Measurements from ENCODE around the gene KCNJ9. TPM values are rescaled to one million over a fixed set of nuclear protein-coding genes. Genes with fewer than 3 reads are reported as not detected.

Gene KCNJ9
- total RNA-seq, 1 experiment from 2014 or later: 0.05 TPM

DNA sequence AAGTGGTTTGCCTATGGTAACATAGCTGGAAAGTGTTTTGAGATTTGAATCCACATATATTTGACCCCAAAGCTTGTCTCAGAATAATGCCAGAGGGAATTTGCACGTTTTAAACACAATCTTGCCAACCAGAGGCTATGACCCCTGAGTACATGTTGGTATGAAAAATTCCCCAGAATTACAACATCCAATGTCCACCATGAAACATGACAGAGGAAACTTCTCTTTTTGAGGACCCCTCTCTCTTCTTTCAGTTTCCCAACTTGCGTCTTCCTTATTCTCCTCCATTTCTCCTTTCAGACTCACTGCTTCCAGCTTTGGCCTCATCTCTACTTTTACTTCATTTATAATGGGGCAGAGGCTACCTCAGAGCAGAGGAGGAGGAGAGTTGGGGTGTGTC lies 5.5 kb upstream of the KCNJ9 start:
- no TSS peak for BruUV-seq (replicated peaks)
- H3K36me3 ChIP-seq (ENCODE audit: control insufficient read depth in 1 of 2, insufficient read depth in 2 of 2, low read length in 2 of 2): no peaks in the 10 kb centered on the region
- H3K9ac ChIP-seq (ENCODE audit: low read length): no peak overlapping the region
- ChIA-PET POLR2A (no interaction called here), CTCF (interaction anchor here (1.3 to 2.0 kb wide), 4 partner anchors 9 to 176 kb away, joined by 3 to 5 read pairs (median 4); no protein-coding TSS in a partner anchor), RAD21 (ENCODE audit: low non-redundant PET in 1 of 2, low total read pairs in 2 of 2, uncharacterized antibody in 2 of 2, unreplicated experiment in 2 of 2) (no interaction called here)
- H3K9me2 ChIP-seq (ENCODE audit: insufficient read depth): no peaks in the 10 kb centered on the region
- H2AFZ ChIP-seq (ENCODE audit: low read depth, low read length, poor library complexity, severe bottlenecking): no peak overlapping the region
- DNase-seq (ENCODE audit: low read depth, low spot score) (no peak), ATAC-seq (no peak)
- no peaks in the 10 kb centered on the region for H3K79me2 ChIP-seq (ENCODE audit: insufficient read depth, low read length)
- intact Hi-C loops (cut with micrococcal nuclease): no loop called here
- no peaks in the 10 kb centered on the region for H3K9me3 ChIP-seq (ENCODE audit: control insufficient read depth in 1 of 2, insufficient read depth in 1 of 2, low read depth in 1 of 2, low read length in 2 of 2)
- peaks cover 16% of the 10 kb centered on the region for H3K27me3 ChIP-seq (ENCODE audit: insufficient read depth, low read length)
- TF ChIP-seq TCF7L2 (IDR thresholded peaks at IDR 0.05; ENCODE audit: borderline replicate concordance, extremely low read depth, insufficient read depth, insufficient read length) (no peak), ZBTB33 (IDR thresholded peaks at IDR 0.05; ENCODE audit: extremely low read depth, insufficient replicate concordance, low read length) (no peak), JUND (IDR thresholded peaks at IDR 0.05) (no peak), SIN3A (IDR thresholded peaks at IDR 0.05; ENCODE audit: low read depth) (no peak), MAX (IDR thresholded peaks at IDR 0.05) (no peak), ZFX (IDR thresholded peaks at IDR 0.05) (no peak), SP1 (IDR thresholded peaks at IDR 0.05; ENCODE audit: low read depth) (no peak), FOSL1 (IDR thresholded peaks at IDR 0.05; ENCODE audit: low read depth) (no peak)
- H4K20me1 ChIP-seq (ENCODE audit: insufficient read depth): no peaks in the 10 kb centered on the region
- H3K4me3 ChIP-seq (replicated peaks in 1 of 2; ENCODE audit: low read depth in 1 of 2, low read length in 2 of 2): no peak overlapping the region
- no peak overlapping the region for H3K27ac ChIP-seq (ENCODE audit: low read depth, low read length)
- no peak overlapping the region for H3K4me2 ChIP-seq (ENCODE audit: low read length)
- H3K4me1 ChIP-seq (ENCODE audit: control insufficient read depth in 1 of 2, insufficient read depth in 2 of 2, low read length in 2 of 2): no peaks in the 10 kb centered on the region; a peak in 1 of 4 replicates

DNA sequence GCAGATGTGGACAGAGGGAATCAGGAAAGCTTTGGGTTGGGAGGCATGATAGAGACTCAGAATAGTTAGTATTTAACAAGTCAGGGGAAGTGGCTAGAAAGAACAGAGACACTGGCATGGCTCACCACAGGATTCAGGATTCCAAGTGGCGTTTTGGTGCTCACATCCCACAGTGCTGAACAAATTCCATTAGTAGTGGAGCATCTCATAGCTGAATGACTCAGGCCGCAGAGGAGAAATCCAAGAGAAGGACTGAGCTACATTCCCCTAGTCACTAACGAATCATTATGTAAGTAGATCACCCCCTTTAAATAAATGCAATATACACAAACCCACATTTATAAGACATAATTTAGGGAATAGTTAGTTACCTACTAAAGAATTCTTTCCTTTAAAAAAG lies 5.0 kb upstream of the KCNJ9 start:
- no peaks in the 10 kb centered on the region for H3K9me2 ChIP-seq (ENCODE audit: insufficient read depth)
- TF ChIP-seq, protein P1, sequence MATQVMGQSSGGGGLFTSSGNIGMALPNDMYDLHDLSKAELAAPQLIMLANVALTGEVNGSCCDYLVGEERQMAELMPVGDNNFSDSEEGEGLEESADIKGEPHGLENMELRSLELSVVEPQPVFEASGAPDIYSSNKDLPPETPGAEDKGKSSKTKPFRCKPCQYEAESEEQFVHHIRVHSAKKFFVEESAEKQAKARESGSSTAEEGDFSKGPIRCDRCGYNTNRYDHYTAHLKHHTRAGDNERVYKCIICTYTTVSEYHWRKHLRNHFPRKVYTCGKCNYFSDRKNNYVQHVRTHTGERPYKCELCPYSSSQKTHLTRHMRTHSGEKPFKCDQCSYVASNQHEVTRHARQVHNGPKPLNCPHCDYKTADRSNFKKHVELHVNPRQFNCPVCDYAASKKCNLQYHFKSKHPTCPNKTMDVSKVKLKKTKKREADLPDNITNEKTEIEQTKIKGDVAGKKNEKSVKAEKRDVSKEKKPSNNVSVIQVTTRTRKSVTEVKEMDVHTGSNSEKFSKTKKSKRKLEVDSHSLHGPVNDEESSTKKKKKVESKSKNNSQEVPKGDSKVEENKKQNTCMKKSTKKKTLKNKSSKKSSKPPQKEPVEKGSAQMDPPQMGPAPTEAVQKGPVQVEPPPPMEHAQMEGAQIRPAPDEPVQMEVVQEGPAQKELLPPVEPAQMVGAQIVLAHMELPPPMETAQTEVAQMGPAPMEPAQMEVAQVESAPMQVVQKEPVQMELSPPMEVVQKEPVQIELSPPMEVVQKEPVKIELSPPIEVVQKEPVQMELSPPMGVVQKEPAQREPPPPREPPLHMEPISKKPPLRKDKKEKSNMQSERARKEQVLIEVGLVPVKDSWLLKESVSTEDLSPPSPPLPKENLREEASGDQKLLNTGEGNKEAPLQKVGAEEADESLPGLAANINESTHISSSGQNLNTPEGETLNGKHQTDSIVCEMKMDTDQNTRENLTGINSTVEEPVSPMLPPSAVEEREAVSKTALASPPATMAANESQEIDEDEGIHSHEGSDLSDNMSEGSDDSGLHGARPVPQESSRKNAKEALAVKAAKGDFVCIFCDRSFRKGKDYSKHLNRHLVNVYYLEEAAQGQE (IDR thresholded peaks at IDR 0.05; ENCODE audit: low read depth): no peak
- no peak for TF ChIP-seq FOSL1 (IDR thresholded peaks at IDR 0.05; ENCODE audit: low read depth)
- TF ChIP-seq CBX3 (IDR thresholded peaks at IDR 0.05; ENCODE audit: low read depth): no peak
- no peak for TF ChIP-seq CTCF (IDR thresholded peaks at IDR 0.05 in 2 of 3, conservative IDR thresholded peaks at IDR 0.05 in 1 of 3; ENCODE audit: borderline replicate concordance in 1 of 3, insufficient read depth in 1 of 3, low read depth in 2 of 3, low read length in 2 of 3)
- TF ChIP-seq RAD21 (IDR thresholded peaks at IDR 0.05; ENCODE audit: low read depth): no peak
- no peak for TF ChIP-seq EZH2phosphoT487 (IDR thresholded peaks at IDR 0.05; ENCODE audit: borderline replicate concordance)

More for the DNA sequence above, 5.0 kb upstream of the KCNJ9 start:
- no peaks in the 10 kb centered on the region for H3K9me3 ChIP-seq (ENCODE audit: control insufficient read depth in 1 of 2, insufficient read depth in 1 of 2, low read depth in 1 of 2, low read length in 2 of 2)
- no peaks in the 10 kb centered on the region; a peak in 1 of 4 replicates for H3K4me1 ChIP-seq (ENCODE audit: control insufficient read depth in 1 of 2, insufficient read depth in 2 of 2, low read length in 2 of 2)
- ATAC-seq (no peak), DNase-seq (ENCODE audit: low read depth, low spot score) (no peak)
- no peaks in the 10 kb centered on the region for H3K79me2 ChIP-seq (ENCODE audit: insufficient read depth, low read length)
- intact Hi-C loops (cut with micrococcal nuclease): no loop called here
- no peak overlapping the region for H3K9ac ChIP-seq (ENCODE audit: low read length)
- no peak overlapping the region for H3K27ac ChIP-seq (ENCODE audit: low read depth, low read length)
- no peaks in the 10 kb centered on the region for H3K36me3 ChIP-seq (ENCODE audit: control insufficient read depth in 1 of 2, insufficient read depth in 2 of 2, low read length in 2 of 2)
- H2AFZ ChIP-seq (ENCODE audit: low read depth, low read length, poor library complexity, severe bottlenecking): no peak overlapping the region
- no peak overlapping the region for H3K4me2 ChIP-seq (ENCODE audit: low read length)
- ChIA-PET CTCF (interaction anchor here (1.3 to 2.0 kb wide), 4 partner anchors 8 to 176 kb away, joined by 3 to 5 read pairs (median 4); no protein-coding TSS in a partner anchor), RAD21 (ENCODE audit: low non-redundant PET in 1 of 2, low total read pairs in 2 of 2, uncharacterized antibody in 2 of 2, unreplicated experiment in 2 of 2) (no interaction called here), POLR2A (no interaction called here)
- BruUV-seq (replicated peaks): no TSS peak
- no peak overlapping the region for H3K4me3 ChIP-seq (replicated peaks in 1 of 2; ENCODE audit: low read depth in 1 of 2, low read length in 2 of 2)
- no peaks in the 10 kb centered on the region for H4K20me1 ChIP-seq (ENCODE audit: insufficient read depth)
- peaks cover 21% of the 10 kb centered on the region for H3K27me3 ChIP-seq (ENCODE audit: insufficient read depth, low read length)
